Fibroblast of lung (primary cell): ENCODE results near the gene PPP2R5C. TPM values are rescaled to one million over a fixed set of nuclear protein-coding genes. Genes with fewer than 3 reads are reported as not detected.

Source experiments
- DNase-seq, 2 donors: peaks; one replicate each; pipeline versions ENCODE4 v3.0.0 to v3.0.0-alpha.2; 2010; ENCODE audit warnings: low read depth in 2 of 2
- H2AFZ ChIP-seq: 2 replicates; pipeline ENCODE4 v1.5.1; 2012; ENCODE audit warnings: low read length, control low read depth, inconsistent platforms
- H3K27ac ChIP-seq: 2 replicates; pipeline ENCODE4 v1.5.1; 2011; ENCODE audit warnings: low read length, control low read depth; ENCODE audit not compliant: insufficient read depth
- H3K27me3 ChIP-seq: 2 replicates; pipeline ENCODE4 v1.5.1; 2011; ENCODE audit warnings: mild to moderate bottlenecking, low read length; ENCODE audit not compliant: control insufficient read depth, insufficient read depth
- H3K36me3 ChIP-seq: 2 replicates; pipeline ENCODE4 v1.5.1; 2011; ENCODE audit warnings: low read length; ENCODE audit not compliant: control insufficient read depth, insufficient read depth
- H3K4me1 ChIP-seq: 2 replicates; pipeline ENCODE4 v1.5.1; 2011; ENCODE audit warnings: low read length; ENCODE audit not compliant: control insufficient read depth, insufficient read depth; ENCODE audit errors: extremely low read depth
- H3K4me2 ChIP-seq: 2 replicates; pipeline ENCODE4 v1.5.1; 2011; ENCODE audit warnings: low read length, control low read depth; ENCODE audit not compliant: insufficient read depth; ENCODE audit errors: extremely low read depth
- H3K4me3 ChIP-seq, 4 experiments: fragments of 200-600 bp in 1 of 4; sonication (generic) in 1 of 4; replicated peaks in 1 of 4; 2 replicates each; pipeline ENCODE4 v1.5.1; 2011 to 2016; ENCODE audit warnings: low read length in 4 of 4, low read depth in 3 of 4, mild to moderate bottlenecking in 3 of 4, control low read depth in 2 of 4, inconsistent platforms in 1 of 4, mixed read lengths in 1 of 4; ENCODE audit not compliant: insufficient read depth in 1 of 4; ENCODE audit errors: control extremely low read depth in 1 of 4
- H3K79me2 ChIP-seq: 2 replicates; pipeline ENCODE4 v1.5.1; 2012; ENCODE audit warnings: mild to moderate bottlenecking, low read length, inconsistent platforms; ENCODE audit not compliant: control insufficient read depth, insufficient read depth
- H3K9ac ChIP-seq: 2 replicates; pipeline ENCODE4 v1.5.1; 2011; ENCODE audit warnings: mild to moderate bottlenecking, low read length, control low read depth; ENCODE audit not compliant: insufficient read depth
- H3K9me3 ChIP-seq: 2 replicates; pipeline ENCODE4 v1.5.1; 2012; ENCODE audit warnings: low read depth, low read length; ENCODE audit not compliant: control insufficient read depth, insufficient read depth
- H4K20me1 ChIP-seq: 2 replicates; pipeline ENCODE4 v1.5.1; 2011; ENCODE audit warnings: low read length; ENCODE audit not compliant: control insufficient read depth, insufficient read depth; ENCODE audit errors: extremely low read depth
- EZH2 ChIP-seq: IDR thresholded peaks from 2 replicates; pipeline ENCODE4 v1.5.1; 2012; ENCODE audit warnings: low read length, control low read depth, mild to moderate bottlenecking; ENCODE audit errors: missing control alignments
- polyA plus RNA-seq, 2 donors: library from polyadenylated mRNA; depleted of rRNA in 1 of 2; stranded (reverse) in 1 of 2; unstranded in 1 of 2; fragments of >200 nt; gene quantifications; 2 replicates each; pipeline ENCODE4 v1.2.1, GENCODE V29; 2011 to 2012; ENCODE audit warnings: missing spikeins in 1 of 2
- total RNA-seq: library from RNA; depleted of rRNA; stranded (reverse); fragments of >200 nt; gene quantifications from 2 replicates; pipeline ENCODE4 v1.2.1, GENCODE V29; 2014
- TF ChIP-seq, protein P1 (sequence below), 2 donors: IDR thresholded peaks in 1 of 2; conservative IDR thresholded peaks in 1 of 2; 1 replicate in 1 of 2; 2 replicates in 1 of 2; pipeline ENCODE4 v1.5.1; 2011 to 2012; ENCODE audit warnings: low read length in 2 of 2, control low read depth in 1 of 2, inconsistent platforms in 1 of 2, low read depth in 1 of 2, mild to moderate bottlenecking in 1 of 2

Gene PPP2R5C
- total and polyA plus RNA-seq, 2 donors (not counting 1 experiment from before 2014, with no cell fraction given) = 86.0 to 116 TPM

- Histone ChIP-seq H3K4me3 (no peak overlapping the region), H2AFZ (no peak overlapping the region), H3K27me3 (no peaks in the 10 kb centered on the region), H3K9ac (no peak overlapping the region), H3K9me3 (no peaks in the 10 kb centered on the region), H3K4me2 (no peak overlapping the region), H3K27ac (no peak overlapping the region), H4K20me1 (no peaks in the 10 kb centered on the region), H3K79me2 (peaks cover 79% of the 10 kb centered on the region), H3K4me1 (no peaks in the 10 kb centered on the region), H3K36me3 (no peaks in the 10 kb centered on the region)
- TF ChIP-seq EZH2 = no peak
- TF ChIP-seq, protein P1, sequence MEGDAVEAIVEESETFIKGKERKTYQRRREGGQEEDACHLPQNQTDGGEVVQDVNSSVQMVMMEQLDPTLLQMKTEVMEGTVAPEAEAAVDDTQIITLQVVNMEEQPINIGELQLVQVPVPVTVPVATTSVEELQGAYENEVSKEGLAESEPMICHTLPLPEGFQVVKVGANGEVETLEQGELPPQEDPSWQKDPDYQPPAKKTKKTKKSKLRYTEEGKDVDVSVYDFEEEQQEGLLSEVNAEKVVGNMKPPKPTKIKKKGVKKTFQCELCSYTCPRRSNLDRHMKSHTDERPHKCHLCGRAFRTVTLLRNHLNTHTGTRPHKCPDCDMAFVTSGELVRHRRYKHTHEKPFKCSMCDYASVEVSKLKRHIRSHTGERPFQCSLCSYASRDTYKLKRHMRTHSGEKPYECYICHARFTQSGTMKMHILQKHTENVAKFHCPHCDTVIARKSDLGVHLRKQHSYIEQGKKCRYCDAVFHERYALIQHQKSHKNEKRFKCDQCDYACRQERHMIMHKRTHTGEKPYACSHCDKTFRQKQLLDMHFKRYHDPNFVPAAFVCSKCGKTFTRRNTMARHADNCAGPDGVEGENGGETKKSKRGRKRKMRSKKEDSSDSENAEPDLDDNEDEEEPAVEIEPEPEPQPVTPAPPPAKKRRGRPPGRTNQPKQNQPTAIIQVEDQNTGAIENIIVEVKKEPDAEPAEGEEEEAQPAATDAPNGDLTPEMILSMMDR (conservative IDR thresholded peaks at IDR 0.05 in 1 of 2, IDR thresholded peaks at IDR 0.05 in 1 of 2; ENCODE audit: low read depth in 1 of 2, low read length in 2 of 2) = no peak
- no peak for DNase-seq
Observed at GRCh38 chr14:101813833-101814232, 52.3 kb downstream of the PPP2R5C start.

DNA sequence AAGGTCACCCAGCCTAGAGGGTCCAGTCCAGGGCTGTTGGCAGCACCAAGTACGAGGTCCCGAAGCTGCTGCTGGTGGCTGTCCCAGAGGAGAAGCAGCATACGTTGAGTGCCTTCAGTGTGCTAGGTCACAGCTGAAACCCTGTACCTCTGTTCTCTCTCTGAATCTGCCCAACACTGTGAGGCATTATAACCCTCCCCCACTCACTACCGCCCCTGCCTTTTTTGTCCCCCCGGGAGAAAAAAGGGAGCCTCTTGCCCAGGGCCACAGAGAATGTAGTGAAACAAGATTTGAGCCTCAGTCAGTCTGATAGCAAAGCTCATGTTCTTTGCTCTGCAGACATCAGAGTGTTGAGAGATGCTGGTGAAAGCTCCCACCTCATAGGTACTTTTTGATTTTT, 53.4 kb downstream of the PPP2R5C start:
- TF ChIP-seq EZH2 = no peak
- TF ChIP-seq, protein P1 (conservative IDR thresholded peaks at IDR 0.05 in 1 of 2, IDR thresholded peaks at IDR 0.05 in 1 of 2; ENCODE audit: low read depth in 1 of 2, low read length in 2 of 2) = no peak

GRCh38 chr14:101815994-101816393, 54.5 kb downstream of the PPP2R5C start:
- Histone ChIP-seq H3K36me3 (peaks cover 2% of the 10 kb centered on the region), H3K79me2 (peaks cover 94% of the 10 kb centered on the region), H3K9ac (no peak overlapping the region), H3K27ac (no peak overlapping the region), H3K4me2 (no peak overlapping the region), H3K27me3 (no peaks in the 10 kb centered on the region), H3K4me1 (no peaks in the 10 kb centered on the region), H3K4me3 (no peak overlapping the region), H4K20me1 (no peaks in the 10 kb centered on the region), H3K9me3 (no peaks in the 10 kb centered on the region), H2AFZ (no peak overlapping the region)
- no peak for TF ChIP-seq EZH2
- TF ChIP-seq, protein P1 (conservative IDR thresholded peaks at IDR 0.05 in 1 of 2, IDR thresholded peaks at IDR 0.05 in 1 of 2; ENCODE audit: low read depth in 1 of 2, low read length in 2 of 2) = no peak
- DNase-seq = no peak

More for the DNA sequence above, 53.4 kb downstream of the PPP2R5C start:
- Histone ChIP-seq H3K4me1 (no peaks in the 10 kb centered on the region), H3K9me3 (no peaks in the 10 kb centered on the region), H3K36me3 (peaks cover 2% of the 10 kb centered on the region), H4K20me1 (no peaks in the 10 kb centered on the region), H3K4me2 (no peak overlapping the region), H3K27ac (no peak overlapping the region), H3K27me3 (no peaks in the 10 kb centered on the region), H3K79me2 (peaks cover 90% of the 10 kb centered on the region), H3K4me3 (no peak overlapping the region), H2AFZ (no peak overlapping the region), H3K9ac (no peak overlapping the region)
- DNase-seq = no peak
